GM18861 (cell line): ENCODE results near the gene GPRIN2.

Experiments used
- ATAC-seq: cut with Tn5 transposase; IDR thresholded peaks from one replicate; pipeline ENCODE4 v1.9.1; 2021; ENCODE audit not compliant: unreplicated experiment

The GPRIN2 gene

DNA sequence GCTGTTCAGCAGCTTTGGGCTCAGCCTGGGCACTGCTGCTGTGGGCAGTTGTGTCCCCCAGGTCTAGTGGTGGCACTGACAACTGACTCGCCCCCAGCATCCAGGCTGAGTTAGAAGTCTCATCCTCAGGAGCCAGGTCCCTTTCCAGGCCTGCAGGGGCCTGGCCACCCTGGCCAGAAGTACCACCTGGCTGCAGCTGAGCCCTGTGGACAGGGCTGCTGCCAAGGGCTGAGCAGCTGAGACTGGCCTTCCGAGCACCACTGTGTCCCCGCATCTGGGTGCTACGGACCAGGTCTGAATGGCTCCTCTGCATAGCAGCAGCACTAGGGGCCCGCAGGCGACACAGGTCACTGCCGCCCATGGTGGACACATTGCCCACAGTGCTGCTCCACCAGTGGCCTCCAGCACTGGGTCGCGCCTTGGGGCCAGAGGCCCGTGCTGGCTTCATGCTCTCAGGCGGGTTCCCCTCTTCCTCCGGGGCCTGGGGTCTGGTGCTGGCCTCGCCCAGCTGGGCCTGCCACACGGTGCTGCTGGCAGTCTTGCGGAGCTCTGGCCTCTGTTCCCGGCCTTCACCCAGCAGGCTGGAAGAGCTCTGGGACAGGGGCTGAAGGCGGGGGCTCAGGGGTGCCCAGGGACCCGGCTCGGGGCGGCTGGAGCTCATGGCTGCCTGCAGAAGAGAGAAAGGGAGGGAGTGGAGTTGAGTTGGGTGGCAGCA is 6.2 kb downstream of the GPRIN2 start:
- ATAC-seq: no peak

DNA sequence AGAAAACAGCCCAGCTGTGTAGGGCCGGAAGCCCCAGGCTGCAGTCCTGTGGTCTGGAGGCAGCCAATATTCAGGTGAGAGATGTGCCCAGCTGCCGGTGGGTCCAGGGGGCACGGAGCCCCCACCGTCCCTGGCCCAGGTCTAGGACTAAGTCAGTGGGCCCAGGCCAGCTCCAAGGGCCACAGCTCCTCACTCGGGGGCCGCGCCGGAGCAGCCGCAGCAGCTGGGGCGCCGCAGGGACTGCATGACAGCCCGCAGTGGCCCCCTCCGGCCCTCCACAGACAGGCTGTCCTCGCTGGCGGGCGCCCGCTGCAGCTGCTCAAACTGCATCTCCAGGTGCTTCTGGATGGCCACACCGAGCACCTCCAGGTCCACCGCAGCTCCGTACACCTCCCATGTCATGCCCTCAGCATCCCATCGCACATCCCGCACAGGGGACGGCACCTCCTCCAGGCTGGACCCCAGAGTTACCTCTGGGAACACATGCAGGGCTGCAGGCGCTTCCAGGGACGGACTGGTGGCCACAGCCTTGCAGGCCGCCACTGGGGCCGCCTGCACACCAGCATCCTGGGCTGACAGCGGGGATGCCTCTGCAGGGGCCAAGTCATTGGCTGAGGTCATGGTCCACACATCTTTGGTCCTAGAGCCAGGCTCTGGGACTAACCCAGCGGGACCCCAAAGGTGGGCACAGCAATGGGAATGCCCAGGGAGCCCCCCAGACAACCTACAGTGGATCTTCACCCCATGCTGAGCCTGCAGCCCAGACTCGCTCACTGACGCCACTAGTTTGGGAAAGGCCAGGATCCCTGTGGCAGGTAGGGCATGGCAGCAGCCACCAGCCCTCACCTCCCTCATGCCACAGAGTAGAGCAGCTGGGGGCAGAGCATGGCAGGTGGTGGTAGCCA is 7.0 kb downstream of the GPRIN2 start:
- ATAC-seq: no peak

- ATAC-seq: no peak
Observed at GRCh38 chr10:46548498-46549090, 7.9 kb downstream of the GPRIN2 start.

- no peak for ATAC-seq
Observed at GRCh38 chr10:46547541-46548497, 8.6 kb downstream of the GPRIN2 start.

DNA sequence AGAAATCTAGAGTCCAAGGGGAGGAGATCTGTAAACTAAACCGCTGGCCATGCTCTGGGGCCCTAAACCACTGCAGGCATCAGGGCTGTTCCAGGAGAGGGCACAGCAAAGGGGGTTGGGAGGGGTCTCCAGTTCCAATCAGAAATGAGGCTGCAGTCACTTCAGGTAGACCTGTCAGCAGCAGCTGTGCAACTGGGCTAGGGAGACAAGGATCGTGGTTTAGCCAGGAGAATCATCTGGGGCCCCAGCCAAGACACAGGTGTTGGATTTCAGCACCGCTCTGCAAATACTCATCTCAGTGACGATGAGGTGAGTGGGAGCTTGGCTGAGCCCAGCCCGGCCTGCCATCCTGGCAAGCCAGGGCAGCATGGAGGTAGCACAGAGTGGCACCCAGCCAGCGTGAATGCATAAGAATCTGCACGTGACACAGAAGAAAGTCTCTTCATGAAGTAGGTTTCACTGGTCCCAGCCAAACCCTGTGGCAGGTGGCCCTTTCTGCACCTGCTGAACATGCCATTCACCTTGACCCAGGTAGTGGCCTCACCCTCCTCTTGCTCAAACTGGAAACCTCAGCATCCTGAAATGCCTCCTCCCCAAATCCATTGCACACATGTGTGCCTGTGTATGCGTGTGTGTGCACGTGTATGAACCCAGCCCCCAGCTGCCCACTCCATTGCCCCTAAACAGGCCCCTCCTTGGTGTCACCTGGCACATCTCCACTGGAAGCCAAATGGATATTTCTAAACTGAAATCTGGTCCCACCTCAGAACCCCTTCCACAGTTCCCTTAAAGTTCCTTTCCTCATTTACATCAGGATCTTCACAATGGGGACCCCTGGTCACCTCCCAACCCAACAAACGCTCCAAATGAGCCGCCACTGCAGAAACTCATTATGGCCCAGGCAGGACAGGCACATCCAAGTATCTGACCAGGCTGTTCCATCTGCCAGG is 9.6 kb downstream of the GPRIN2 start:
- no peak for ATAC-seq

GRCh38 chr10:46545861-46546590 is 10.4 kb downstream of the GPRIN2 start:
- ATAC-seq: no peak

GRCh38 chr10:46544989-46545791 is 11.3 kb downstream of the GPRIN2 start:
- no peak for ATAC-seq

- ATAC-seq: no peak
Observed at GRCh38 chr10:46543466-46544377, 12.7 kb downstream of the GPRIN2 start.

- no peak for ATAC-seq
Observed at GRCh38 chr10:46542567-46543465, 13.6 kb downstream of the GPRIN2 start.

DNA sequence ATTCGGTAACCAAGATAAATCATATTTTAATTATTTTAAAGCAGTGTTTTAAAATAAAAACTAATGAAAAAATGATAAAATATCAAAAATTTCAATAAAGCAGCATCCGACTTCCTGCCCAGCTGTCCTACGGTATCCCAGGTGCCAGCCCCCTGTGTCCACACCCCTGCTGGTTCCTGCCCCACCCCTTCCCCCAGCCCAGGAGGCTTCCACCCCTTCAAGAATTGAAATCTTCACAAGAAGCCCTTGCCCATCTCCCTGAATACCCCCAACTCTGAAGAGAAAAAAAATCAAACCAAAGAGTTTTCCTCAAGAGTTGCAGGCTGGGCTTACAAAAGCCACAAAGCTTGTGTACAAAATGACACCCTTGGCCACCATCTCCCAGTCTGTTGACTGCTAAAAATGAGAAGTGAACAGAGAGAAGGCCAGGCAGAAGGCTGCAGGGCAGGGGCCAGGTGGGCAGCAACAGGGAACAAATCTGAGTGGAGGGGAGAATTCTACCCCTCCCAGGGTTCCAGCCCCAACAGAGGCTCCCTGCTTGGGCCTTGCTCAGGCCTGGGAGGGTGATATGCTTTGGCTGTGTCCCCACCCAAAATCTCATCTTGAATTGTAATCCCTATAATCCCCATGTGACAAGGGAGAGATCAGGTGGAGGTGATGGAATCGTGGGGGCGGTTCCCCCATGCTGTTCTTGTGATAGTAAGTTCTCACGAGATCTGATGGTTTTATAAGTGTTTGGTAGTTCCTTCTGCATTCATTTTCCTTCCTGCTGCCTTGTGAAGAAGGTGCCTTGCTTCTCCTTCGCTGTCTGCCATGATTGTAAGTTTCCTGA is 14.5 kb downstream of the GPRIN2 start:
- no peak for ATAC-seq

GRCh38 chr10:46541017-46541661 is 15.3 kb downstream of the GPRIN2 start:
- ATAC-seq: no peak

- no peak for ATAC-seq
Observed at GRCh38 chr10:46540412-46541016, 15.9 kb downstream of the GPRIN2 start.

GRCh38 chr10:46539596-46540411 is 16.7 kb downstream of the GPRIN2 start:
- no peak for ATAC-seq
